Skeletal muscle satellite cell (primary cell): ENCODE measurements around the gene C16orf87.
A peak's percentile ranks its signal among the peaks of the same experiment; 100 is the strongest.
"Not testable (repeated sequence)": the region's sequence is repeated elsewhere in the genome, so short reads cannot be mapped to it uniquely, and the experiment has no call there.

Experiments
- H3K27me3 ChIP-seq: 2 replicates; pipeline ENCODE4 v1.7.0; 2013; ENCODE audit warnings: low read length; ENCODE audit not compliant: control insufficient read depth, insufficient read depth
- H3K36me3 ChIP-seq: 2 replicates; pipeline ENCODE4 v1.7.0; 2013; ENCODE audit warnings: mild to moderate bottlenecking, control low read depth, low read length; ENCODE audit not compliant: insufficient read depth
- H3K4me1 ChIP-seq: 2 replicates; pipeline ENCODE4 v1.7.0; 2013; ENCODE audit warnings: low read length; ENCODE audit not compliant: control insufficient read depth, insufficient read depth
- H3K4me2 ChIP-seq: 2 replicates; pipeline ENCODE4 v1.7.0; 2013; ENCODE audit warnings: mild to moderate bottlenecking, low read length
- H3K4me3 ChIP-seq: 2 replicates; pipeline ENCODE4 v1.7.0; 2013; ENCODE audit warnings: low read length
- H3K9ac ChIP-seq: 2 replicates; pipeline ENCODE4 v1.7.0; 2013; ENCODE audit warnings: mild to moderate bottlenecking, low read depth, low read length, moderate library complexity
- H3K9me3 ChIP-seq: replicated peaks from 2 replicates; pipeline ENCODE4 v1.7.0; 2013; ENCODE audit warnings: mild to moderate bottlenecking, control low read depth, low read length

C16orf87 gene

GRCh38 chr16:46790599-46791270 lies 40.2 kb downstream of the C16orf87 start:
- Histone ChIP-seq H3K9ac (peak overlapping the region; percentile 80), H3K9me3 (no peaks in the 10 kb centered on the region), H3K4me3 (peak overlapping the region; percentile 86), H3K36me3 (peaks cover 5% of the 10 kb centered on the region), H3K4me2 (peak overlapping the region; percentile 94), H3K27me3 (peaks cover 3% of the 10 kb centered on the region), H3K4me1 (peaks cover 7% of the 10 kb centered on the region)

DNA sequence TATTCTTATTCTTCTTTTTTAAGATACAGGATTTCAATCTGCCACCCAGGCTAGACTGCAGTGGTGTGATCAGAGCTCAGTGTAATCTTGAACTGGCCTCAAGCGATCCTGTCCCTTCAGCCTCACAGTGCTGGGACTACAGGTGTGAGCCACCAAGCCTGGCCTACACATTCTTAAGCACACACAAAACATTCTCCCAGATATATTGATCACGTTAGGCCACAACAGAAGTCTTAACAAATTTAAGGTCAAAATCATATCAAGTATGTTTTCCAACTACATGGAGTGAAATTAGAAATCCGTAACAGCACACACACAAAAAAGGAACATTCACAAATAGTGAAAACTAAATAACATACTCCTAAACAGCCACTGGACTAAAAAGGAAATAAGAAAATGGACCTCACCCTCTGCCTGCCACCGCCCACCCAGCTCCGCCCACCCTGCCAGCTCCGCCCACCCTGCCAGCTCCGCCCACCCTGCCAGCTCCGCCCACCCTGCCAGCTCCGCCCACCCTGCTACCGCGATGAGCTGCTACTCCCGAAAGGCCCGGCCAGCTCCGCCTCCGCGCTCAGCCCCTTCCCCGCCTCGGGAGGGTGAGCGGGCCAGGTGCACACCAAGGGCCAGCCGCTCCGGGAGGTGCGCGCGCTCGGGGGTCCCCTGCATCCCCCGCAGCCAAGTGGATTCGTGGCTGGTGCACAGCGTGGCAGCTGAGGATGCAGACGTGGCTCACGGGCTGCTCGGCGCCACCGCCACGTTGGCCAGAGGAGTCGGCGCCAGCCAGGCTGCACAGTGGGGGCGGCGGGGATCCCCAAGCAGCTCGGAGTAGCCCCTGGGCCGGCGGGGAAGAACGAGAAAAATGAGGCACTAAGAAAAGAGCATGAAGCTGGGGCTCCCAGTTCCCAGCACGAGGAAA lies 41.2 kb downstream of the C16orf87 start:
- H3K27me3 ChIP-seq: peaks cover 7% of the 10 kb centered on the region
- peak overlapping the region; percentile 80 for H3K9ac ChIP-seq
- peak overlapping the region; percentile 94 for H3K4me2 ChIP-seq
- peaks cover 7% of the 10 kb centered on the region for H3K4me1 ChIP-seq
- H3K36me3 ChIP-seq: no peaks in the 10 kb centered on the region
- H3K9me3 ChIP-seq: no peaks in the 10 kb centered on the region
- peak overlapping the region; percentile 86 for H3K4me3 ChIP-seq

DNA sequence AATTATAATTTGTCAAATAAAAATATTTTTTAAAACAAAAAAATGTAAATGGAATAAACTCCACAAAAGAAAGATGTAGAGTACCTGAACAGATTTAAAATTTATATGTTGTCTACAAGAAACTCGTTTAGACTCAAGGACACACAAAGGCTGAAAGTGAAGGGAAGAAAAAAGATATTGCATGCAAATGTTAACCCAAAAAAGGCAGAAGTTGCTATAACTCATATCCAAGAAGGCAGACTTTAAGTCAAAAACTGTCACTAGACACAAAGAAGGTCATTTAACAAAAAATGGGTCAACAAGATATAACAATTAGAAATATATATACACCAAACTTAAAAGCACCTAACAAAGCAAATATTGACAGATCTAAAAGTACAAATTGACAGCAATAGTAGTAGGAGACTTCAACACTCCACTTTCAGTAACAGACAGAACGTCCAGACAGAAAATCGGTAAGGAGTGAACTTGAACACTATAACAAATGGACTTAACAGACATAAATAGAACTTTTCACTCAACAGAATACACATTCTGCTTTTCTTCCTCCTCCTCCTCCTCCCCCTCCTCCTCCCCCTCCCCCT lies 42.0 kb downstream of the C16orf87 start:
- H3K9ac ChIP-seq: no peak overlapping the region
- no peak overlapping the region for H3K4me2 ChIP-seq
- no peaks in the 10 kb centered on the region for H3K36me3 ChIP-seq
- H3K4me1 ChIP-seq: peaks cover 7% of the 10 kb centered on the region
- no peaks in the 10 kb centered on the region for H3K9me3 ChIP-seq
- no peak overlapping the region for H3K4me3 ChIP-seq
- H3K27me3 ChIP-seq: peaks cover 7% of the 10 kb centered on the region

DNA sequence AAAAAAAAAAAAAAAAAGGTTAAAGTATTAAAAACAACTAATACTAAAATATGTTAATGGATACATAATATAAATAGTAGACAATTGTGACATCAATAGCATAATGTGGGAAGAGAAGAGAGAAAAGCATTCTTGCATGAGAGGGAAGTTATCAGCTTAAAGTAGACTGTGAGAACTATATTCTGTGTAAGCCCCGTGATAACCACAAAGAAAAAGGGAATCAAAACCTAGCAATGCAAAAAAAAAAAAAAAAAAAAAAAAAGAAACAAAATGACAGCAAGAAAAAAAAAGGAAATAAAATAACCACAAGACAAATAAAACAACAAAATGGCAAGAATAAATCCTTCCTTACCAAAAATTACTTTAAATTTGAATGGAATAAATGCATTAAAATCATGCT lies 43.1 kb downstream of the C16orf87 start:
- H3K27me3 ChIP-seq: peaks cover 7% of the 10 kb centered on the region
- no peaks in the 10 kb centered on the region for H3K9me3 ChIP-seq
- H3K4me1 ChIP-seq: peaks cover 7% of the 10 kb centered on the region
- no peak overlapping the region for H3K4me3 ChIP-seq
- no peaks in the 10 kb centered on the region for H3K36me3 ChIP-seq
- no peak overlapping the region for H3K4me2 ChIP-seq
- H3K9ac ChIP-seq: no peak overlapping the region

GRCh38 chr16:46785076-46785845 lies 45.7 kb downstream of the C16orf87 start:
- Histone ChIP-seq H3K4me1 (peaks cover 4% of the 10 kb centered on the region), H3K27me3 (peaks cover 7% of the 10 kb centered on the region), H3K4me3 (no peak overlapping the region), H3K36me3 (no peaks in the 10 kb centered on the region), H3K4me2 (no peak overlapping the region), H3K9ac (no peak overlapping the region), H3K9me3 (no peaks in the 10 kb centered on the region)

GRCh38 chr16:46784569-46784968 lies 46.4 kb downstream of the C16orf87 start:
- not testable (repeated sequence) for H3K4me3 ChIP-seq, H3K4me1 ChIP-seq, H3K36me3 ChIP-seq, H3K4me2 ChIP-seq, H3K27me3 ChIP-seq, H3K9ac ChIP-seq, H3K9me3 ChIP-seq

- no peaks in the 10 kb centered on the region for H3K9me3 ChIP-seq
- H3K4me2 ChIP-seq: no peak overlapping the region
- no peaks in the 10 kb centered on the region for H3K4me1 ChIP-seq
- H3K27me3 ChIP-seq: peaks cover 7% of the 10 kb centered on the region
- H3K4me3 ChIP-seq: no peak overlapping the region
- H3K9ac ChIP-seq: no peak overlapping the region
- no peaks in the 10 kb centered on the region for H3K36me3 ChIP-seq
Observed at GRCh38 chr16:46783800-46784199, 47.2 kb downstream of the C16orf87 start.

DNA sequence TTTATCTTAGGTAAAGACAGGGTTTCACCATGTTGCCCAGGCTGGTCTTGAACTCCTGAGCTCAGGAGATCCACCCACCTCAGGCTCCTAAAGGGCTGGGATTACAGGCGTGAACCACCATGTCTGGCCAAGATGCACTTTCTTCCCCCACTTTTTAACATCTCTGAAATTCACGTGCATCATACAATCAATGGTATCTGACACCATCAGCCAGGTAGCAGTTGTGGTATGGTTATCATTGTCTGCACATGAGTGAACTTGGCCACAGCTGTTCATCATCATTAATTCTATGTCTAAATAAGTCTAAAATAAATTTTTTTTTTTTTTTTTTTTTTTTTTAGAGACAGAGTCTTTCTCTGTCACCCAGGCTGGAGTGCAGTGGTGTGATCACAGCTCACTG lies 48.7 kb downstream of the C16orf87 start:
- Histone ChIP-seq H3K27me3 (peaks cover 7% of the 10 kb centered on the region), H3K4me2 (no peak overlapping the region), H3K36me3 (no peaks in the 10 kb centered on the region), H3K4me1 (no peaks in the 10 kb centered on the region), H3K9ac (no peak overlapping the region), H3K4me3 (no peak overlapping the region), H3K9me3 (no peaks in the 10 kb centered on the region)

- Histone ChIP-seq H3K9ac (no peak overlapping the region), H3K4me2 (no peak overlapping the region), H3K4me3 (no peak overlapping the region)
Observed at GRCh38 chr16:46777804-46778203, 53.2 kb downstream of the C16orf87 start.

GRCh38 chr16:46775214-46775613 lies 55.8 kb downstream of the C16orf87 start:
- no peak overlapping the region for H3K4me3 ChIP-seq
- H3K9ac ChIP-seq: no peak overlapping the region
- H3K4me1 ChIP-seq: peaks cover 8% of the 10 kb centered on the region
- no peaks in the 10 kb centered on the region for H3K36me3 ChIP-seq
- H3K4me2 ChIP-seq: peak overlapping the region; percentile 32
- no peaks in the 10 kb centered on the region for H3K9me3 ChIP-seq
- H3K27me3 ChIP-seq: no peaks in the 10 kb centered on the region

More at GRCh38 chr16:46777804-46778203, 53.2 kb downstream of the C16orf87 start:
- no peaks in the 10 kb centered on the region for H3K27me3 ChIP-seq
- H3K36me3 ChIP-seq: no peaks in the 10 kb centered on the region
- peaks cover 8% of the 10 kb centered on the region for H3K4me1 ChIP-seq
- no peaks in the 10 kb centered on the region for H3K9me3 ChIP-seq

DNA sequence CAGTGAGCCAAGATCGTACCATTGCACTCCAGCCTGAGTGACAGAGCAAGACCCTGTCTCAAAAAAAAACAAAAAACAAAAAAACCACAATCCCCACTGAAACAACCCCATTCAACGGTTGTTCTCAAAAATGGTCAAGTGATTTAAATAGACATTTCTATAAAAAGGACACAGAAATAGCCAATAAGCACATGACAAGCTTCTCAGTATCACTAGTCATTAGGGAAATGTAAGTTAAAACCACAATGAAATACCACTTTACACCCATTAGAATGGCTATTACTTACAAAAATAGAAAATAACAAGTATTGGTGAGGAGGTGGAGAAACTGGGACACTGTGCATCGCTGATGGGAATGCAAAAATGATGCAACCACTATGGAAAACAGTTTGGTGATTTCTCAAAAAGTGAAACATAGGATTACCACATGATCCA lies 56.2 kb downstream of the C16orf87 start:
- peaks cover 8% of the 10 kb centered on the region for H3K4me1 ChIP-seq

More for the DNA sequence above, 56.2 kb downstream of the C16orf87 start:
- no peaks in the 10 kb centered on the region for H3K9me3 ChIP-seq
- H3K4me3 ChIP-seq: no peak overlapping the region
- H3K9ac ChIP-seq: no peak overlapping the region
- no peak overlapping the region for H3K4me2 ChIP-seq
- no peaks in the 10 kb centered on the region for H3K27me3 ChIP-seq
- H3K36me3 ChIP-seq: no peaks in the 10 kb centered on the region
